Stimulated activated CD4-positive, alpha-beta T cell treated with anti-CD3 and anti-CD28 coated beads, TNF-alpha, amount 100 ng/mL, for 48 hours (primary cell): Measurements from ENCODE around the gene ITPK1.

Experiments used
- DNase-seq, 3 donors: peaks; one replicate each; pipeline ENCODE4 v3.0.0-alpha.2; 2020; ENCODE audit warnings: low read depth in 3 of 3

ITPK1 gene

DNA sequence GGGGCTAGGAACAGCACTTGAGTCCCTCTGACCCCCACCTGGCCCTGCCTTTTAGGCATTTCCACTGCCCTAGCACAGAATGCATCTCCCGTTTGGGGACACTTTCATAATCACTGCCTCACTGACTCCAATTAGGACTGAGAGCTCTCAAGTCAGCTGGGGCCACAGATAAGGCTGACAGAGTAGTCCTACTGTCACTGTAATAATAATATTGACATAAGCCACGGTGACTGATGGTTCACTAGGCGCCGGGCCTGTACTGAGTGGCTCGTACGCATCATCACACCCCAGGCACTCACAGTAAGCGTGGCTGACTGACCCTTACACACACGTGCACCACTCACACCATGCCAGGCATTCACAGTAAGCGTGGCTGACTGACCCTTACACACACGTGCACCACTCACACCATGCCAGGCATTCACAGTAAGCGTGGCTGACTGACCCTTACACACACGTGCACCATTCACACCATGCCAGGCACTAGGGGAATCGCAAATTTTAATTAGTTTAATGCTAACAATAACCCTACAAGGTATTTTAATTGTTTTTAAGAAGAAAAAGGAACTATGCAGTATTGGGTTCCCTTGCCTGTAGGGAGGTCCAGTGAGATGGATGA is 105.1 kb downstream of the ITPK1 start:
- DNase-seq = no peak

GRCh38 chr14:93010130-93010499 is 105.6 kb downstream of the ITPK1 start:
- no peak for DNase-seq

GRCh38 chr14:93009471-93010129 is 106.1 kb downstream of the ITPK1 start:
- DNase-seq = no peak

GRCh38 chr14:93008381-93008780 is 107.3 kb downstream of the ITPK1 start:
- DNase-seq = no peak

DNA sequence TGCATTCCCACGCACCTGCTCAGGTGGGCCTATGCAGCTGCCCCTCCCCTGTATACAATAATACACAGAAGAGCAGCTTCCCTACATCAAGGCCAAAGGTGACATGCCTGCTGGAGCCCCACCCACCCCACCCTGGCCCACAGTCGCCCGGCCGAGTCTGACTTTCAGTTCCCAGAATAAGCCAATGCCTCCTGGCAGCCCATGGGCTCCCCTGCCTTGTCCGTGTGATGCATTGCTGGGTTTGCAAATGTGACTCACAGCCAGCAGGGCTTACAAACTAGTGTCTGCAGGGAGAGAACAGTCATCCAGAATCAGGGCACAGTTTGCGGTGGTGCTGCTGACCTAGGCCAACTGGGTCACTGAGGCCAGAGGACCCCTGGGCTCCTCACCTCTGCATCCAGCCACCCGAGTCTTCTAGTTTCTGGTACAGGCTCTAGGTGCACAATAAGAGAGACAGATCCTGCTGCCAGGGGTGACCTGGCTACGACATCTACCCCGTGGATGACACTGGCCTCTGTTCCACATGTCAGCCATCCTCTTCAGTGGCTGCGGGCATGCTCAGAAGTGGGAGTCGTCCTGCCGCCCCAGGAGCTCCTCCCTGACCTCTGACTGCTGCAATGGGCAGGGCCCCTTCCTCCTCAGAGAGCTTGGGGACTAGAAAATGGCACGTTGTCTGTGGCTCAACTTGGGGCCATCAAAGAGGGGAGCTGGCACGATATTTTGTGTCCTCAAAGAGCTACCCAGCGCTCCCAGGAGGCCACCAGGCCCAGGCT is 108.3 kb downstream of the ITPK1 start:
- no peak for DNase-seq

GRCh38 chr14:93006567-93007051 is 109.1 kb downstream of the ITPK1 start:
- no peak for DNase-seq

DNA sequence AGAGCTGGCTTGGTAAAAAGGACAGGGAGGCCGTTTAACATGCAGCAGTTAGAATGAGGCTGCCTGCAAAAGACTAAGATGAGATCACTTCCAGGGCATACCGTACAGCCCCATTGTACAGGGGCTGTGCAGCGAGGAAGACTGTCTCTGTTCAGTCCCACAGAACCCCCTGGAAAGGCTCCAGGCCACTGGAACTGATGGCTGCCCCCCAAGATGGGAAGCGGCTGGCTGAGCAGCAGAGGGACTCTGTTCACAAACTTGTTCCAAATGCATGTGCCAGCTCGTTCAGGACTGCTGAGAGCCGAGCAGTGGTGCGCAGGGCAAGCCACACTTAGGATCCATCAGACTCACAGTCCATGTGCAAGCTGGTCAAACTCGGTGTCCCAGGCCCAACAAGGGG is 109.9 kb downstream of the ITPK1 start:
- no peak for DNase-seq

DNA sequence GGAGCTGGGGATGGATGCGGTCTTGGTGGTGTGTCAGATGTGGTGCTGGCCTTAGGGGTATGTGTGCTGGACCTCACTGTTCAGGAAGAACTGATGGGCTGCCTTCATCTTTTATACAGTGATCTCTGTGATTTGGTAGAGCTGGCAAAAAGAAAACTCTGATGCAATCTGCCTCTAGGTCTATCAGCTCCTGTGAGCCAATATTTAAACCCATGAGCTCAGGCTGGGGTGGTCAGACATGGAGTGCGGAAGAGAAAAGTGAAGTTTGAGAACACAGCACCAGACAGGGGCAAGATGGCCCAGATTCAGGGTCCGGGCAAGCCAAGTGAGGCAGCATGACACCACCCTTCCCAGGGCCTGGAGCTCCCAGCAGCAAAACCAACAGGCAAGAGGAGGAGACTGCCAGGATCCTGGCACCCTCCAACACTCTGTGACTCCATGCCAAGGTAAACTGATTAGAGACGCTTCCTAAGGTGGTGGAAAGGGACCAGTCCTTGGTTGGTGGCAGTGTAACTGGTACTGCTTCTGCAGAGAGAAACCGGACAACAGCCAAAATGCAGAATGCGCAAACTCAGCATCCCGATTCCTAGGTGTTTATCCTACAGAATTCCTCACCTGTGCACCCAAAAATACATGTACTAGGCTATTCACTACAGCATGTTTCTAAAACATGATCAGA is 110.5 kb downstream of the ITPK1 start:
- no peak for DNase-seq

DNA sequence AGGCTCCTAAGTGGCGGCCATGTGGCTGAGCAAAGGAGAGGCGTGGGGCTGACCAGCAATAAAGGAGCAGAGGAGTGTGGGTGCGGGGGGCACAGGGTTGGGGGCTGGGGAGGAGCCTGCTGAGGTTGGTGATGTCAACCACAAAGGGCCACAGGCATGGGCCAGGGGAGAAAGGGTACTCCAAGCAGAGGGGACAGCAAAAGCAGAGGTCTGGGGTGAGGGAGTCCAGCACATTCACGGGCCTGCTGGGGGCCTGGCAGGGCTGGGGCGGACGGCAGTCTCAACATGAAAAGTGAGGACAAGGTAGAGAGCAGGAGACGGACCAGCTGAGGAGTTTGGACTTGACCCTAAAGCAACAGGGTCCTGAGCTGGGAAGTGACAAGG is 111.0 kb downstream of the ITPK1 start:
- no peak for DNase-seq

- DNase-seq = no peak
Measured at GRCh38 chr14:93003945-93004698, 111.6 kb downstream of the ITPK1 start.

GRCh38 chr14:93002851-93003298 is 112.8 kb downstream of the ITPK1 start:
- no peak for DNase-seq

DNA sequence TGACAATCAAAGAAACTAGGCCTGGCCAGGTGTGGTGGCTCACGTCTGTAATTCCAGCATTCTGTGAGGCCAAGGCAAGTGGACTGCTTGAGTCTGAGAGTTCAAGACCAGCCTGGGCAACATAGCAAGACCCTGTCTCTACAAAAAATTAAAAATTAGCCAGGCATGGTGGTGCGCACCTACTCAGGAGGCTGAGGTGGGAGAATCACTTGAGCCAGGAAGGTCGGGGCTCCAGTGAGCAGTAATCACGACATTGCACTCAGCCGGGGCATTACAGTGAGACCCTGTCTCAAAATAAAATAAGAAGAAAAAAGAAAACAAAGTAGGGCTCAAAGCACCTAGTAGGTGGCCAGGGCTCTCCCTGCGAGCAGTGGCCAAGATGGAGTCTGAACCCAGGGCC is 113.7 kb downstream of the ITPK1 start:
- DNase-seq = no peak

- no peak for DNase-seq
Measured at GRCh38 chr14:92998946-92999345, 116.8 kb downstream of the ITPK1 start.

GRCh38 chr14:92997343-92998061 is 118.2 kb downstream of the ITPK1 start:
- no peak for DNase-seq

- no peak for DNase-seq
Measured at GRCh38 chr14:92995620-92996019, 120.1 kb downstream of the ITPK1 start.

GRCh38 chr14:92994942-92995341 is 120.8 kb downstream of the ITPK1 start:
- DNase-seq = no peak

- no peak for DNase-seq
Measured at GRCh38 chr14:92994131-92994676, 121.5 kb downstream of the ITPK1 start.

GRCh38 chr14:92993302-92993701 is 122.4 kb downstream of the ITPK1 start:
- no peak for DNase-seq

DNA sequence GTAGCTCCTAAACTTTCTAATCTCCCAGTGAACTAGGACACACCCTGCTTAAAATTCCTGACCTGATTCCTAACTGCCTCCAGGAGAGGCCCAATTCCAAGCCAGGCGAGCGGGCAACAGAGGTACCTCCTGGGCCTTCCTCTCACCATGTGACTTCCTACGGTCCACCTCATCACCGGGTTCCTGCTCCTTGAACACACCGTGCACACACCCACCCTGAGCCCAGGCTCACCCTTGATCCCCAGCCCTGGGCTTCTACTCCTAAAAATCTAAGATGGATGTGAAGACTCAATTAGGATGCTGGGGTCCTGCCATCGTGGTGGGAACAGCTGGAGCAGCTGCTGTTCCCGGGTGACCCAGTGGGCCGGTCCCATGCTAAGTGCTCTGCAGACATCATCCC is 124.2 kb downstream of the ITPK1 start:
- no peak for DNase-seq
